SK-N-SH treated with all-trans-retinoic acid at 6 μM for 48 hours (cell line): ENCODE results near the gene MOK.

ENCODE experiments used
- ATAC-seq: fragments of 200-7000 bp; cut with Tn5 transposase; 3 replicates; pipeline ENCODE4 v1.9.1; 2020; ENCODE audit warnings: mild to moderate bottlenecking, moderate library complexity
- ARNTL ChIP-seq: fragments of 450-650 bp; formaldehyde crosslinking; IDR thresholded peaks from 2 replicates; pipeline ENCODE4 v1.5.0; 2020; ENCODE audit warnings: low read depth, mild to moderate bottlenecking, moderate library complexity, borderline replicate concordance
- BACH2 ChIP-seq: fragments of 250-450 bp; sonication (Bioruptor Pico); IDR thresholded peaks from 2 replicates; pipeline ENCODE4 v1.9.0; 2021; ENCODE audit warnings: mild to moderate bottlenecking, borderline replicate concordance
- CSDC2 ChIP-seq: fragments of 250-450 bp; sonication (Bioruptor Pico); IDR thresholded peaks from 2 replicates; pipeline ENCODE4 v1.5.0; 2020; ENCODE audit warnings: mild to moderate bottlenecking, moderate library complexity
- GLIS3 ChIP-seq: fragments of 250-450 bp; sonication (Bioruptor Pico); IDR thresholded peaks from 2 replicates; pipeline ENCODE4 v1.5.0; 2020; ENCODE audit warnings: mild to moderate bottlenecking, moderate library complexity
- ISL1 ChIP-seq: fragments of 250-450 bp; sonication (Bioruptor Pico); IDR thresholded peaks from 2 replicates; pipeline ENCODE4 v2.1.2; 2022; ENCODE audit warnings: mild to moderate bottlenecking, moderate library complexity
- OSR1 ChIP-seq: fragments of 250-450 bp; sonication (Bioruptor Pico); IDR thresholded peaks from 2 replicates; pipeline ENCODE4 v1.8.0; 2022; ENCODE audit warnings: moderate library complexity, mild to moderate bottlenecking, inconsistent platforms
- PATZ1 ChIP-seq: fragments of 250-450 bp; sonication (Bioruptor Pico); IDR thresholded peaks from 2 replicates; pipeline ENCODE4 v1.8.0; 2020; ENCODE audit warnings: mild to moderate bottlenecking, moderate library complexity, borderline replicate concordance
- POU6F1 ChIP-seq: fragments of 250-450 bp; sonication (Bioruptor Pico); IDR thresholded peaks from 2 replicates; pipeline ENCODE4 v1.8.0; 2021; ENCODE audit warnings: low read depth, mild to moderate bottlenecking, moderate library complexity, borderline replicate concordance
- PPARA ChIP-seq: fragments of 250-450 bp; sonication (Bioruptor Pico); IDR thresholded peaks from 2 replicates; pipeline ENCODE4 v1.5.0; 2020; ENCODE audit warnings: mild to moderate bottlenecking, borderline replicate concordance
- RARB ChIP-seq: fragments of 250-450 bp; sonication (Bioruptor Pico); IDR thresholded peaks from 2 replicates; pipeline ENCODE4 v1.8.0; 2021; ENCODE audit warnings: mild to moderate bottlenecking, moderate library complexity
- SNAI2 ChIP-seq: fragments of 250-450 bp; sonication (Bioruptor Pico); IDR thresholded peaks from 2 replicates; pipeline ENCODE4 v1.5.0; 2020; ENCODE audit warnings: mild to moderate bottlenecking, moderate library complexity
- TCF4 ChIP-seq: fragments of 250-450 bp; sonication (Bioruptor Pico); IDR thresholded peaks from 2 replicates; pipeline ENCODE4 v1.8.0; 2021; ENCODE audit warnings: mild to moderate bottlenecking, moderate library complexity, borderline replicate concordance
- TOX ChIP-seq: fragments of 250-450 bp; sonication (Bioruptor Pico); IDR thresholded peaks from 2 replicates; pipeline ENCODE4 v1.8.0; 2021; ENCODE audit warnings: mild to moderate bottlenecking, moderate library complexity, borderline replicate concordance
- TSHZ2 ChIP-seq: fragments of 250-450 bp; sonication (Bioruptor Pico); IDR thresholded peaks from 2 replicates; pipeline ENCODE4 v1.5.0; 2020; ENCODE audit warnings: mild to moderate bottlenecking, moderate library complexity
- ZFP3 ChIP-seq: fragments of 250-450 bp; sonication (Bioruptor Pico); IDR thresholded peaks from 2 replicates; pipeline ENCODE4 v1.5.0; 2020; ENCODE audit warnings: mild to moderate bottlenecking, moderate library complexity
- ZFP30 ChIP-seq: fragments of 450-650 bp; formaldehyde crosslinking; IDR thresholded peaks from 2 replicates; pipeline ENCODE4 v1.5.0; 2022; ENCODE audit warnings: mild to moderate bottlenecking, moderate library complexity
- ZNF565 ChIP-seq: fragments of 450-650 bp; formaldehyde crosslinking; conservative IDR thresholded peaks from 2 replicates; pipeline ENCODE4 v1.5.0; 2020; ENCODE audit warnings: low read depth, mild to moderate bottlenecking, moderate library complexity
- ZNF70 ChIP-seq: fragments of 450-650 bp; formaldehyde crosslinking; IDR thresholded peaks from 2 replicates; pipeline ENCODE4 v1.5.0; 2020; ENCODE audit warnings: mild to moderate bottlenecking, moderate library complexity
- ZNF8 ChIP-seq: fragments of 450-650 bp; formaldehyde crosslinking; IDR thresholded peaks from 2 replicates; pipeline ENCODE4 v1.5.0; 2020; ENCODE audit warnings: mild to moderate bottlenecking, moderate library complexity

MOK gene

GRCh38 chr14:102201776-102202175 lies 103.2 kb downstream of the MOK start:
- no peak for TF ChIP-seq TOX
- TF ChIP-seq PATZ1 = no peak
- no peak for TF ChIP-seq TCF4 (CRISPR knock-in tag)
- ATAC-seq = no peak; the same call in 2 of the 3 replicates

GRCh38 chr14:102201353-102201738 lies 103.6 kb downstream of the MOK start:
- no peak for TF ChIP-seq BACH2 (CRISPR knock-in tag)
- no peak for TF ChIP-seq POU6F1 (CRISPR knock-in tag)
- no peak for ATAC-seq

- no peak for ATAC-seq
- TF ChIP-seq TSHZ2 (CRISPR knock-in tag) (no peak), ZNF565 (no peak), ZNF70 (CRISPR knock-in tag) (no peak), OSR1 (CRISPR knock-in tag) (no peak), TCF4 (CRISPR knock-in tag) (no peak), RARB (no peak), PATZ1 (no peak), PPARA (CRISPR knock-in tag) (no peak), ZNF8 (CRISPR knock-in tag) (no peak), TOX (no peak), SNAI2 (CRISPR knock-in tag) (no peak), ISL1 (CRISPR knock-in tag) (no peak), POU6F1 (CRISPR knock-in tag) (no peak), CSDC2 (CRISPR knock-in tag) (no peak), GLIS3 (CRISPR knock-in tag) (no peak), ZFP30 (no peak), ARNTL (no peak), BACH2 (CRISPR knock-in tag) (no peak), ZFP3 (CRISPR knock-in tag) (no peak)
Observed at GRCh38 chr14:102200690-102201352, 104.1 kb downstream of the MOK start.
